Glutamatergic neuron (in vitro differentiated cells): ENCODE data around the gene ENPP7. TPM values are rescaled to one million over a fixed set of nuclear protein-coding genes. Genes with fewer than 3 reads are reported as not detected.
"Not testable (repeated sequence)": the region's sequence is repeated elsewhere in the genome, so short reads cannot be mapped to it uniquely, and the experiment has no call there.

Experiments
- DNase-seq: peaks from one replicate; pipeline ENCODE4 v3.0.0; 2022
- H3K27ac Mint-ChIP-seq: one replicate; pipeline ENCODE4 v1.8.0; 2020; ENCODE audit warnings: mild to moderate bottlenecking, mixed read lengths, inconsistent platforms; ENCODE audit not compliant: unreplicated experiment
- H3K27me3 Mint-ChIP-seq: one replicate; pipeline ENCODE4 v1.8.0; 2020; ENCODE audit warnings: mild to moderate bottlenecking, moderate library complexity, mixed read lengths, inconsistent platforms; ENCODE audit not compliant: unreplicated experiment
- H3K36me3 Mint-ChIP-seq: one replicate; pipeline ENCODE4 v1.8.0; 2020; ENCODE audit warnings: mild to moderate bottlenecking, mixed read lengths, inconsistent platforms; ENCODE audit not compliant: unreplicated experiment
- H3K4me1 Mint-ChIP-seq: one replicate; pipeline ENCODE4 v1.8.0; 2020; ENCODE audit warnings: mild to moderate bottlenecking, low read depth, mixed read lengths, inconsistent platforms; ENCODE audit not compliant: unreplicated experiment
- H3K4me3 Mint-ChIP-seq: one replicate; pipeline ENCODE4 v1.8.0; 2020; ENCODE audit warnings: mild to moderate bottlenecking, mixed read lengths, inconsistent platforms; ENCODE audit not compliant: unreplicated experiment
- H3K9me3 Mint-ChIP-seq: one replicate; pipeline ENCODE4 v1.8.0; 2020; ENCODE audit warnings: mild to moderate bottlenecking, moderate library complexity, mixed read lengths, inconsistent platforms; ENCODE audit not compliant: unreplicated experiment
- total RNA-seq: library from RNA; stranded (reverse); fragmentation: NEBNext Ultra II Directional; extraction: Animal tissue kit (Norgen Biotek cat#: 25700); gene quantifications from one replicate; pipeline ENCODE4 v1.2.1, GENCODE V29; 2021; ENCODE audit not compliant: unreplicated experiment
- TF ChIP-seq, protein P1 (sequence below): fragments of 200-600 bp; sonication (generic); IDR thresholded peaks from one replicate; pipeline ENCODE4 v1.5.0; 2021; ENCODE audit not compliant: partially characterized antibody, unreplicated experiment

ENPP7 gene
- total RNA-seq, 1 donor from 2014 or later: not detected

DNA sequence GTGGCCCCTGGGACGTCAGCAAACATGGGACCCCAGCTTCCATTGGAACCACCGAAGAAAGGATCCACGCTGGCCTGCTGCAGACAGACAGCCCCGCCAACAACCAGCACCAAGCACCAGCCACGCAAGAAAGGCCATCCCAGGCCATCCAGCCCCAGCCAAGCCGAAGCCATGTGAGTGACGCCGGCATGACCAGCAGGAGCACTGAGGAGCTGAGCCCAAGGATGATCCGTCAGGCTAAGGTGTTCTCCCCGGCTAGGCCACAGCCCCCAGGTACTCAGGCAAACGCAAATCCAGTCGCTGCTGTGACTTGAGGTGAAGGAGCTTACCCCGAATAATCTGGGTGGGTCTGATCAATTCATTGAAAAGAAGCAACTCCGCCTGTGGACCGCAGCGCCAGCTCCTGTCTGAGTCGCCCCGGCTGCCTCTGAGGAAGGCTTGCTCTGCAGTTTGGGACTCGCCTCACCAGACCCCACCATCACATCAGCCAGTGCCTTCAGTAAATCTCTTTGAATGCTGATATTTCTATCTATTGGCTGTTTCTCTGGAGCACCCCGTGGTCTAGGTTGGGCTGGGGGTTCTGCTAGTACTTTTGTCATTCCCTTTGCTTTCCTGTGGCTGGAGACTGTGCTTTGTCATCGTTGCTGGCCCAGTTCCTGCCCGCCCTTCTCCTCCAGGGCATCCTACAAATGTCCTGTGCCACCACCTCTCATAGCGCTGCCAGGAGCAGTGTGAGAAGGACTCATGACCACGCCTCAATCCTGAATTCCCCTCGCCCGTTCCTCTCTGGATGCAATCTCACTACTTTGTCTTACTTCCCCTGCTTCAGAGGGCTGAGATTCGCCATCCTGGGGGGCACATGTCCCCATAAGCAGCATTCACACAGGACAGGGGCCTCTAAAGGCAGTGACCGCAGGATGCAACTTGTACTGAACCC is 39.1 kb downstream of the ENPP7 start:
- TF ChIP-seq, protein P1, sequence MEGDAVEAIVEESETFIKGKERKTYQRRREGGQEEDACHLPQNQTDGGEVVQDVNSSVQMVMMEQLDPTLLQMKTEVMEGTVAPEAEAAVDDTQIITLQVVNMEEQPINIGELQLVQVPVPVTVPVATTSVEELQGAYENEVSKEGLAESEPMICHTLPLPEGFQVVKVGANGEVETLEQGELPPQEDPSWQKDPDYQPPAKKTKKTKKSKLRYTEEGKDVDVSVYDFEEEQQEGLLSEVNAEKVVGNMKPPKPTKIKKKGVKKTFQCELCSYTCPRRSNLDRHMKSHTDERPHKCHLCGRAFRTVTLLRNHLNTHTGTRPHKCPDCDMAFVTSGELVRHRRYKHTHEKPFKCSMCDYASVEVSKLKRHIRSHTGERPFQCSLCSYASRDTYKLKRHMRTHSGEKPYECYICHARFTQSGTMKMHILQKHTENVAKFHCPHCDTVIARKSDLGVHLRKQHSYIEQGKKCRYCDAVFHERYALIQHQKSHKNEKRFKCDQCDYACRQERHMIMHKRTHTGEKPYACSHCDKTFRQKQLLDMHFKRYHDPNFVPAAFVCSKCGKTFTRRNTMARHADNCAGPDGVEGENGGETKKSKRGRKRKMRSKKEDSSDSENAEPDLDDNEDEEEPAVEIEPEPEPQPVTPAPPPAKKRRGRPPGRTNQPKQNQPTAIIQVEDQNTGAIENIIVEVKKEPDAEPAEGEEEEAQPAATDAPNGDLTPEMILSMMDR: no peak
- H3K4me3 Mint-ChIP-seq: no peak overlapping the region
- no peak for DNase-seq
- H3K36me3 Mint-ChIP-seq: no peaks in the 10 kb centered on the region
- no peak overlapping the region for H3K27ac Mint-ChIP-seq
- peaks cover 5% of the 10 kb centered on the region for H3K4me1 Mint-ChIP-seq
- no peaks in the 10 kb centered on the region for H3K9me3 Mint-ChIP-seq
- H3K27me3 Mint-ChIP-seq: peaks cover 5% of the 10 kb centered on the region

DNA sequence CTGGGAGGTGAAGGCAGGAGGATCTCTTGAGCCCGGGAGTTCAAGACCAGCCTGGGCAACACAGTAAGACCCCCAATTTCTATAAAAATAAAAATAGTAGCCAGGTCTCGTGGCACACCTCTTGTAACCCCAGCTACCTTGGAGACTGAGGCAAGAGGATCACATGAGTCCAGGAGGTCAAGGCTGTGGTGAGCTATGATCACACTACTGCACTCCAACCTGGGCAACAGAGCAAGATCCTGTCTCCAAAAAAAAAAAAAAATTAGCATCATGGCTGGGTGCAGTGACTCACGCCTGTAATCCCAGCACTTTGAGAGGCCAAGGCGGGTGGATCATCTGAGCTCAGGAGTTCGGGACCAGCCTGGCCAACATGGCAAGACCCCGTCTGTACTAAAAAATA is 40.5 kb downstream of the ENPP7 start:
- Mint-ChIP-seq H3K27me3 (peaks cover 5% of the 10 kb centered on the region), H3K36me3 (no peaks in the 10 kb centered on the region), H3K4me1 (peaks cover 10% of the 10 kb centered on the region), H3K27ac (no peak overlapping the region), H3K9me3 (no peaks in the 10 kb centered on the region), H3K4me3 (no peak overlapping the region)
- TF ChIP-seq, protein P1: no peak
- DNase-seq: no peak

DNA sequence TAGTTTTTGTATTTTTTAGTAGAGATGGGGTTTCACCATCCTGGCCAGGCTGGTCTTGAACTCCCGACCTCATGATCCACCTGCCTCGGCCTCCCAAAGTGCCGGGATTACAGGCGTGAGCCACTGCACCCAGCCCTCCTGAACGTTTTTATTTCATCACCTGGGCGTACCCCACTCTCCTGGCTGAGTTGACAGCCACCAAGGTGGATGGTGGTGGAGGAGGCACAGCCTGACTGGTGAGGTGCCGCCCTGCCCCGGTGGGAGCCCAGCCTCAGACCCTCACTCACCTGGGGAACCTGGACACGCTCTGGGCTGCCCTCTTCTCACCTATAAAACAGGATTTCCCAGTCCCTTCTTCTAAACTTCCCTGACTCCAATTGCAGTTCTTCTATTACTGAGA is 42.0 kb downstream of the ENPP7 start:
- H3K27ac Mint-ChIP-seq, DNase-seq, H3K27me3 Mint-ChIP-seq, H3K36me3 Mint-ChIP-seq, H3K9me3 Mint-ChIP-seq, H3K4me3 Mint-ChIP-seq: not testable (repeated sequence)
- H3K4me1 Mint-ChIP-seq: peaks cover 20% of the 10 kb centered on the region

DNA sequence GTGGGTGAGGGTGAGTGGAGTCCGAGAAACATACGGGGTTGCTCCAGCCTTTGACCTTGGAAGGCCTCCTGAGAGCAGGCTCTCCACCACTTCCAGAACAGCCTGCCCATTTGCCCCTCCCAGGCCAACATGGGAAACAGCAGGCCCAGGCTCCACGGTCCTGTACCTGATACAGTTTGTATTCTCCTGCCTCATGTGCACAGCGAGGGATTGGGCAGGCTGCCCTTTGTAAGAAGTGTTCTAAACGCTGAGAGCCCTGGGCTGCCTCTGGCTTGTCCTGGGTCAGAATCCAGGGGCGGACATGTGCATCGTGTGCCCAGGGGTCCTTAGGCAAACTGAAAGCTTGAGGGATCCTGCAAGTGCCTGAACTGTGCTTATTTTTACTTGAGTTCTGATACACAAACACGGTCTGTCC is 43.8 kb downstream of the ENPP7 start:
- H3K9me3 Mint-ChIP-seq: peaks cover 9% of the 10 kb centered on the region

DNA sequence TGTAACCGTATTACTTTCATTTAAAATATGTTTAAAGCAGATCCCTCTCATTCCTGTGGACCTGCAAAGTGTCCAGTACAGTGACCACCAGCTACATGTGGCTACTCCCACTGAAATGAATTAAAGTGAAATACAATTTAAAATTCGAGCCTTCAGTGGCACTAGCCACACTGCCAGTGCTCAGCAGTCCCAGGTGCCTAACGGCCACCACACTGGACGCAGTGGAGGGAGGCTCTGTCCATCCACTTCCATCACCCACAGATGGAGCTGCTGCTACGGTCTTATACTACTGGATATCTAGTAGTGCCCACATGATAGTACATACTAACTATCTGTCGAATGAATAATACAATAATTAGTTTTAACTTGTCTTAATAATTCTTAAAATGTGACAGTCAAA is 44.9 kb downstream of the ENPP7 start:
- H3K27ac Mint-ChIP-seq: no peak overlapping the region
- no peak overlapping the region for H3K4me3 Mint-ChIP-seq
- peaks cover 13% of the 10 kb centered on the region for H3K9me3 Mint-ChIP-seq
- H3K36me3 Mint-ChIP-seq: no peaks in the 10 kb centered on the region
- H3K27me3 Mint-ChIP-seq: peaks cover 19% of the 10 kb centered on the region
- peaks cover 32% of the 10 kb centered on the region for H3K4me1 Mint-ChIP-seq
- DNase-seq: no peak
- TF ChIP-seq, protein P1: no peak

More for the DNA sequence above, 43.8 kb downstream of the ENPP7 start:
- Mint-ChIP-seq H3K36me3 (no peaks in the 10 kb centered on the region), H3K4me1 (peaks cover 22% of the 10 kb centered on the region), H3K4me3 (peak overlapping the region; percentile 15), H3K27ac (no peak overlapping the region), H3K27me3 (peaks cover 11% of the 10 kb centered on the region)
- TF ChIP-seq, protein P1: no peak
- no peak for DNase-seq
